ENCODE results near the gene SPON1.

- TF ChIP-seq JUN (IDR thresholded peaks at IDR 0.05; ENCODE audit: low read depth, low read length) (no peak), SIRT6 (IDR thresholded peaks at IDR 0.05; ENCODE audit: low read length) (no peak)
Observed at GRCh38 chr11:13924801-13925327, 37.7 kb upstream of the SPON1 start.
